ENCODE measurements around the gene MYO10.

DNA sequence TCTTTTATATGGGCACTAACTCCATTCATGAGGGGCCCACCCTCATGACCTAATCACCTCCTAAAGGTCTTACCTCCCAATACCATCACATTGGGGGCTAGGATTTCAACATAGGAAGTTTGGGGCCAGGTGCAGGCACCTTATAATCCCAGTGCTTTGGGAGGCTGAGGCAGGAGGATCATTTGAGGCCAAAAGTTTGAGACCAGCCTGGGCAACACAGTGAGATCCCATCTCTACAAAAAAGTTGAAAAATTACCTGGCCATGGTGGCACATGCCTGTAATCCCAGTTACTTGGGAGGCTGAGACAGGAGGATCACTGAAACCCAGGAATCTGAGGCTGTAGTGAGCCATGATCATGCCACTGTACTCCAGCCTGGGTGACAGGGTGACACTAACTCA lies 76.7 kb downstream of the MYO10 start:
- TF ChIP-seq CBX5 (IDR thresholded peaks at IDR 0.05; ENCODE audit: low read depth, low read length), result no peak
- TF ChIP-seq SP2 (IDR thresholded peaks at IDR 0.05; ENCODE audit: low read length), result no peak
- TF ChIP-seq, protein P1, sequence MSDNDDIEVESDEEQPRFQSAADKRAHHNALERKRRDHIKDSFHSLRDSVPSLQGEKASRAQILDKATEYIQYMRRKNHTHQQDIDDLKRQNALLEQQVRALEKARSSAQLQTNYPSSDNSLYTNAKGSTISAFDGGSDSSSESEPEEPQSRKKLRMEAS (IDR thresholded peaks at IDR 0.05), result no peak
- TF ChIP-seq RAD21 (IDR thresholded peaks at IDR 0.05 in 1 of 2, conservative IDR thresholded peaks at IDR 0.05 in 1 of 2; ENCODE audit: low read depth in 2 of 2, low read length in 2 of 2), result no peak
- TF ChIP-seq TCF12 (IDR thresholded peaks at IDR 0.05; ENCODE audit: low read depth, low read length), result no peak
- no peak for TF ChIP-seq RNF2 (IDR thresholded peaks at IDR 0.05; ENCODE audit: borderline replicate concordance, low read depth, low read length, missing control alignments, poor library complexity, severe bottlenecking)
- no peak for TF ChIP-seq GTF2F1 (IDR thresholded peaks at IDR 0.05; ENCODE audit: borderline replicate concordance, low read depth, low read length)
- TF ChIP-seq, protein P2, sequence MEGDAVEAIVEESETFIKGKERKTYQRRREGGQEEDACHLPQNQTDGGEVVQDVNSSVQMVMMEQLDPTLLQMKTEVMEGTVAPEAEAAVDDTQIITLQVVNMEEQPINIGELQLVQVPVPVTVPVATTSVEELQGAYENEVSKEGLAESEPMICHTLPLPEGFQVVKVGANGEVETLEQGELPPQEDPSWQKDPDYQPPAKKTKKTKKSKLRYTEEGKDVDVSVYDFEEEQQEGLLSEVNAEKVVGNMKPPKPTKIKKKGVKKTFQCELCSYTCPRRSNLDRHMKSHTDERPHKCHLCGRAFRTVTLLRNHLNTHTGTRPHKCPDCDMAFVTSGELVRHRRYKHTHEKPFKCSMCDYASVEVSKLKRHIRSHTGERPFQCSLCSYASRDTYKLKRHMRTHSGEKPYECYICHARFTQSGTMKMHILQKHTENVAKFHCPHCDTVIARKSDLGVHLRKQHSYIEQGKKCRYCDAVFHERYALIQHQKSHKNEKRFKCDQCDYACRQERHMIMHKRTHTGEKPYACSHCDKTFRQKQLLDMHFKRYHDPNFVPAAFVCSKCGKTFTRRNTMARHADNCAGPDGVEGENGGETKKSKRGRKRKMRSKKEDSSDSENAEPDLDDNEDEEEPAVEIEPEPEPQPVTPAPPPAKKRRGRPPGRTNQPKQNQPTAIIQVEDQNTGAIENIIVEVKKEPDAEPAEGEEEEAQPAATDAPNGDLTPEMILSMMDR (IDR thresholded peaks at IDR 0.05; ENCODE audit: control extremely low read depth in 1 of 3, insufficient read depth in 1 of 3, low read depth in 1 of 3, low read length in 3 of 3), result no peak
- no peak for TF ChIP-seq YY1 (IDR thresholded peaks at IDR 0.05; ENCODE audit: low read depth, low read length)
- no peak for TF ChIP-seq EZH2 (IDR thresholded peaks at IDR 0.05; ENCODE audit: low read depth, low read length, severe bottlenecking)
- TF ChIP-seq CEBPB (IDR thresholded peaks at IDR 0.05; ENCODE audit: low read depth, low read length), result no peak
- no peak for TF ChIP-seq TEAD4 (IDR thresholded peaks at IDR 0.05; ENCODE audit: low read depth, low read length)
